Sigmoid colon (tissue), 4 donors: Measurements from ENCODE around the gene SUMO2.

Source experiments
- CTCF ChIP-seq, 4 experiments: fragments of 450-650 bp in 3 of 4; fragments of 200-600 bp in 1 of 4; IDR thresholded peaks; one replicate each; pipeline ENCODE4 v1.5.1; 2016 to 2019; ENCODE audit warnings: antibody characterized with exemption in 4 of 4, mild to moderate bottlenecking in 3 of 4, moderate library complexity in 2 of 4
- EP300 ChIP-seq, 4 donors: sonication (generic); formaldehyde crosslinking; IDR thresholded peaks; one replicate each; pipeline ENCODE4 v1.6.1; 2017; ENCODE audit warnings: antibody characterized with exemption in 4 of 4
- POLR2A ChIP-seq, 2 donors: fragments of 450-650 bp; IDR thresholded peaks; one replicate each; pipeline ENCODE4 v1.6.1; 2016; ENCODE audit warnings: antibody characterized with exemption in 2 of 2, mild to moderate bottlenecking in 2 of 2, moderate library complexity in 2 of 2
- POLR2AphosphoS5 ChIP-seq, 4 donors: sonication (generic); formaldehyde crosslinking; IDR thresholded peaks; one replicate each; pipeline ENCODE4 v1.6.1; 2017; ENCODE audit warnings: antibody characterized with exemption in 4 of 4

GRCh38 chr17:75174996-75175395 lies 7.8 kb downstream of the SUMO2 start:
- no peak for TF ChIP-seq CTCF (IDR thresholded peaks at IDR 0.05)
- no peak for TF ChIP-seq EP300 (IDR thresholded peaks at IDR 0.05)
- TF ChIP-seq POLR2AphosphoS5 (IDR thresholded peaks at IDR 0.05): no peak
- TF ChIP-seq POLR2A (IDR thresholded peaks at IDR 0.05): no peak
